Measurements from ENCODE around the gene PPP2R2D. TPM values are rescaled to one million over a fixed set of nuclear protein-coding genes. Genes with fewer than 3 reads are reported as not detected.

The PPP2R2D gene
- polyA plus RNA-seq, 1 of the 3 experiments (the other 2 are of a cell fraction), result 25.1 TPM

GRCh38 chr10:131935260-131935659 lies 34.5 kb downstream of the PPP2R2D start:
- Histone ChIP-seq H3K9me3 (no peaks in the 10 kb centered on the region), H4K20me1 (ENCODE audit: insufficient read depth) (peaks cover 21% of the 10 kb centered on the region), H3K79me2 (ENCODE audit: insufficient read depth) (peaks cover 70% of the 10 kb centered on the region), H3K4me1 (ENCODE audit: control insufficient read depth in 1 of 2, insufficient read depth in 2 of 2, low read depth in 1 of 2, low read length in 1 of 2) (peaks cover 0 to 21% of the 10 kb centered on the region in 2 experiments; a peak in 1 of 4 replicates), H3K4me2 (no peak overlapping the region), H3K36me3 (replicated peaks in 1 of 2; ENCODE audit: control insufficient read depth in 1 of 2, insufficient read depth in 2 of 2, low read length in 1 of 2) (peaks cover 7 to 28% of the 10 kb centered on the region in 2 experiments), H3K9me2 (no peaks in the 10 kb centered on the region), H3K4me3 (ENCODE audit: low read depth in 2 of 2, low read length in 1 of 2) (no peak overlapping the region), H3K9ac (no peak overlapping the region), H2AFZ (ENCODE audit: low read depth) (no peak overlapping the region), H3K27ac (ENCODE audit: low read depth in 2 of 2, low read length in 1 of 2) (no peak overlapping the region; a peak in 1 of 4 replicates), H3K27me3 (ENCODE audit: insufficient read depth) (no peaks in the 10 kb centered on the region), H3F3A (replicated peaks; ENCODE audit: insufficient read depth) (no peaks in the 10 kb centered on the region)
- ChIA-PET POLR2A (no interaction called here), CTCF (interaction anchor here (0.6 kb wide), 1 partner anchor 87 kb away, joined by 3 read pairs; no protein-coding TSS in a partner anchor)
- WGBS (ENCODE audit: low lambda C conversion rate), result 88% methylated on average over 1 of the region's 1 CpG
- TF ChIP-seq SMC3 (IDR thresholded peaks at IDR 0.05; ENCODE audit: low read depth, low read length) (no peak), RCOR1 (IDR thresholded peaks at IDR 0.05; ENCODE audit: low read length) (no peak), GATA2 (CRISPR knock-in tag; IDR thresholded peaks at IDR 0.05) (no peak), NFIC (IDR thresholded peaks at IDR 0.05; ENCODE audit: borderline replicate concordance) (no peak), YY1 (IDR thresholded peaks at IDR 0.05; ENCODE audit: low read depth) (no peak), MAX (IDR thresholded peaks at IDR 0.05; ENCODE audit: low read depth) (no peak), REST (IDR thresholded peaks at IDR 0.05; ENCODE audit: low read depth, low read length) (no peak), FOSL2 (IDR thresholded peaks at IDR 0.05; ENCODE audit: borderline replicate concordance, low read depth) (no peak)
- no peak for DNase-seq

GRCh38 chr10:131936294-131936693 lies 35.5 kb downstream of the PPP2R2D start:
- peaks cover 0 to 18% of the 10 kb centered on the region in 2 experiments; a peak in 1 of 4 replicates for H3K4me1 ChIP-seq (ENCODE audit: control insufficient read depth in 1 of 2, insufficient read depth in 2 of 2, low read depth in 1 of 2, low read length in 1 of 2)
- H3K4me2 ChIP-seq, result no peak overlapping the region
- no peaks in the 10 kb centered on the region for H3K9me3 ChIP-seq
- no peak overlapping the region for H2AFZ ChIP-seq (ENCODE audit: low read depth)
- DNase-seq, result no peak
- peaks cover 60% of the 10 kb centered on the region for H3K79me2 ChIP-seq (ENCODE audit: insufficient read depth)
- H3K9ac ChIP-seq, result no peak overlapping the region
- no peak overlapping the region for H3K4me3 ChIP-seq (ENCODE audit: low read depth in 2 of 2, low read length in 1 of 2)
- no peaks in the 10 kb centered on the region for H3F3A ChIP-seq (replicated peaks; ENCODE audit: insufficient read depth)
- H3K27me3 ChIP-seq (ENCODE audit: insufficient read depth), result no peaks in the 10 kb centered on the region
- H4K20me1 ChIP-seq (ENCODE audit: insufficient read depth), result peaks cover 12% of the 10 kb centered on the region; the same call in 1 of the 2 replicates
- H3K27ac ChIP-seq (ENCODE audit: low read depth in 2 of 2, low read length in 1 of 2), result no peak overlapping the region
- no peaks in the 10 kb centered on the region for H3K9me2 ChIP-seq
- ChIA-PET CTCF (no interaction called here), POLR2A (no interaction called here)
- H3K36me3 ChIP-seq (replicated peaks in 1 of 2; ENCODE audit: control insufficient read depth in 1 of 2, insufficient read depth in 2 of 2, low read length in 1 of 2), result peaks cover 16 to 38% of the 10 kb centered on the region in 2 experiments
- 93% methylated on average over 9 of the region's 9 CpGs for WGBS (ENCODE audit: low lambda C conversion rate)
- TF ChIP-seq EZH2phosphoT487 (IDR thresholded peaks at IDR 0.05; ENCODE audit: borderline replicate concordance, low read depth) (no peak), TCF12 (IDR thresholded peaks at IDR 0.05) (no peak), POLR2AphosphoS5 (IDR thresholded peaks at IDR 0.05; ENCODE audit: low read depth, low read length) (no peak), EP300 (IDR thresholded peaks at IDR 0.05; ENCODE audit: borderline replicate concordance in 1 of 2, low read depth in 1 of 2, low read length in 1 of 2) (no peak), MEF2A (IDR thresholded peaks at IDR 0.05; ENCODE audit: borderline replicate concordance, low read depth) (no peak), MAX (IDR thresholded peaks at IDR 0.05; ENCODE audit: low read depth) (no peak), YY1 (IDR thresholded peaks at IDR 0.05; ENCODE audit: low read depth) (no peak), TAF1 (IDR thresholded peaks at IDR 0.05; ENCODE audit: borderline replicate concordance, low read depth, low read length) (no peak), ELF1 (IDR thresholded peaks at IDR 0.05) (no peak), FOSL2 (IDR thresholded peaks at IDR 0.05; ENCODE audit: borderline replicate concordance, low read depth) (no peak), CTCF (IDR thresholded peaks at IDR 0.05) (no peak), FOXM1 (IDR thresholded peaks at IDR 0.05; ENCODE audit: low read depth) (no peak), USF2 (IDR thresholded peaks at IDR 0.05; ENCODE audit: borderline replicate concordance, low read depth, low read length) (no peak), RFX5 (IDR thresholded peaks at IDR 0.05; ENCODE audit: low read length) (no peak), USF1 (IDR thresholded peaks at IDR 0.05; ENCODE audit: borderline replicate concordance, low read depth) (no peak), JUND (IDR thresholded peaks at IDR 0.05) (no peak), MXI1 (IDR thresholded peaks at IDR 0.05; ENCODE audit: low read depth, low read length) (no peak)

Measured in SK-N-SH (cell line).